GM21576 (cell line): ENCODE results near the gene BTBD1.

Source experiments
- ATAC-seq: cut with Tn5 transposase; IDR thresholded peaks from one replicate; pipeline ENCODE4 v1.9.1; 2021; ENCODE audit warnings: mild to moderate bottlenecking, moderate library complexity; ENCODE audit not compliant: unreplicated experiment

The BTBD1 gene

DNA sequence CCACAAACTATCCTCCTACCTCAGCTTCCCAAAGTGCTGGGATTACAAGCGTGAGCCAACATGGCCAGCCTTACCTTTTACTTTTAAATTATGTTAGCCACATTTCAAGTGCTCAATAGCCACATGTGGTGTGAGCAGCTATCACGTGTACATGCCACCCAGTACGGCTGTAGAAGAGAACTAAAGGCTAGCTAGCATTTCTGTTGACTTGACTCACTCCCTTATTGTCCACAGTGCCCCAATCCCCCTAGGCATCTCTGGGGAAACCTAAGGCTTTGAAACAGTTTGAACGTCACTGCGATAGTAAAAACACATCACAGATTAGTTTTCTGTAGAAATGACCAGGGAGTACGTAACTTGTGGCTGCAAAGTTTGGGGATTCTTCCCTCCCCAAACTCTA is 67.6 kb downstream of the BTBD1 start:
- no peak for ATAC-seq

DNA sequence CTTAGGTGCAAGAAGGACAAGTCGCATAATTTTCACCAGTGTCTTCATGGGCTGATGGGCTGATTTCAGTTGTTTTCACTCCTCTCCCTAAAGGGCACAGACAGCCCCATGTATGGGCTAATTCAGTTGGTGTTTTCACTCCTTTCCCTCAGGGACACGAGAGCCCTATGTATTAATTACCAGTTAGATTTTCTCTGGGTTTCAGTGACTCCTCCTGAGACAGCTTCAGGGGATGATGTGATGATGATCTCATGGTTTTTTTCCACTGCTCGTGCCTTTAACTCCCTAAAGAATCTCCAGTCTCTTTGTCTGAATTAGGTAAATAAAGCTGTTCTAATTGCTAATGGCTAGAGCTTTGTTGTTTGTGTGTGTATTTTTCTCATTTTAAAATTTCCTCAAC is 71.1 kb downstream of the BTBD1 start:
- ATAC-seq: no peak

DNA sequence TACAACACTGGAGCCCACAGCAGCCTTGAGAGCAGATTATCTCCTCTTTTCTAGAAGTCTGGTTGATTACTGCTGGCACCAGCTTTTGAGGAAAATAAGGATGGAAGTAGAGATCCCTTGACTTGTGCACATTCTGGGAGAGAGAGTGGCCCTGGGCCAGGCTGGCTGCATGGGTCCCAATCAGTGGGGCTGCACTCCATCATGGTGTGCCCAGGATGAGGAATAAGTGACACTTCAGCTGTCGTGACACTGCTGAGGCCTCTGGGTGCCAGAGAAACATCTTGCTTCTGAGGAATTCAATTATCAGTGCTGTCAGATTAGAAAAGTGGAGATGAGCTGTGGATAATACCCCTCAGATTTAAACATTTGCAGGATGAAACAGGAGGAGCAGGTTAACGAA is 72.0 kb downstream of the BTBD1 start:
- no peak for ATAC-seq

DNA sequence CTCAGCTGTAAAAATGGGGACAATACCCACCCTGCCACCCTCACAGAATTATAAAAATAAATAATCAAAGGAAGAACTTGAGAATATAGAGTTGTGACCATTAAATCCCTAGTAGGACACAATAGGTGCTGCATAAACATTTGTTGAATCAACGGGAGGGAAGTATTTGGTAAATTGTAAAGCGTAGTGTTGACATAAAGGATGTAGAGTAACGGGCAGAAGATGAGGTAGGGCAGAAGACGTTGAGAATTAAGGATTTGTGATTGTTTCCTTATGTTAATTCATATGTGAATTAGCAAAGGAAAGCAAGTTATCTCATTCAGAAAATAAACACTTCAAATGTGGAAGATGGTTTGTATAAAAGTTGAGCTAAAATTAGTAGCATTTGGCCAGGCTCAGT is 73.9 kb downstream of the BTBD1 start:
- no peak for ATAC-seq

DNA sequence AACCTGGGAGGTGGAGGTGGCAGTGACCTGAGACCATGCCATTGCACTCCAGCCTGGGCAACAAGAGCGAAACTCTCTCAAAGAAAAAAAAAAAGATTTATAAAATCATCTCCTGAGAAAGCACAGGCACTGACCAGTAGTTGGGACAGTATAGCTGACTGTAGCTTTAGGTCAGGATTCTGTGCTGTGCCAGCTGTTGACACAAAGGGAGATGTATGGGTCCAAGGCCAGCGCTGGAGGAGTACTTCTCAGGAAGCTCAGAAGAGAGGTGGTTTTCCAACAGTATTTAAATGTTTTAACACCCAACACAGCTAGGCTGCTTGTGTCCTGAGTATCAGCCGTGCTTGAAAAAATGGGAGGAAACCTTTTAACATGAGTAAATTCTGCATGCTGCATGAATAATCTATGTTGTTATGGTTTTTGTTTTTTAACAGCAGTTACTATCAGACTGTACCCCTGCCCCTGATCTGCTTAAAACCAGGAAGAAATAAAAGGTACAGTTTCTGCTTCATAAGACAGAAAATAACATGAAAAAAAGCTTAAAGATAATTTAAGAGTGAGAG is 74.5 kb downstream of the BTBD1 start:
- no peak for ATAC-seq

DNA sequence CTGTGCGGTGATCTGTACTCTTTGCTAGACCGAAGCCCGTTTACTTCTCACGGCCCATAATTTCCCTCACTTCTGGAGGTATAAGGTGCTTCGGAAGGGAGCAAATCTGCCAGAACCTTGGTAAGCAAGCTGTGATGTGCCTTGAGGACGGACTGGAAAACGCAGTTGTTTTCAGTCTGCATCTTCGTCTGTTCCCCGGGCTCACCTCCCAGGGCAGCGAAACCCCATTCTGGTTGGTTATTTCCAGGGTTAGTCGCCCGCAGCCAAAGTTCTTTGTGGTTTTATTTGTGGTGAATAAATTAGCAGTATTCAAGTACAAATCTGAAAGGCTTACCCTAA is 80.6 kb downstream of the BTBD1 start:
- ATAC-seq: no peak

DNA sequence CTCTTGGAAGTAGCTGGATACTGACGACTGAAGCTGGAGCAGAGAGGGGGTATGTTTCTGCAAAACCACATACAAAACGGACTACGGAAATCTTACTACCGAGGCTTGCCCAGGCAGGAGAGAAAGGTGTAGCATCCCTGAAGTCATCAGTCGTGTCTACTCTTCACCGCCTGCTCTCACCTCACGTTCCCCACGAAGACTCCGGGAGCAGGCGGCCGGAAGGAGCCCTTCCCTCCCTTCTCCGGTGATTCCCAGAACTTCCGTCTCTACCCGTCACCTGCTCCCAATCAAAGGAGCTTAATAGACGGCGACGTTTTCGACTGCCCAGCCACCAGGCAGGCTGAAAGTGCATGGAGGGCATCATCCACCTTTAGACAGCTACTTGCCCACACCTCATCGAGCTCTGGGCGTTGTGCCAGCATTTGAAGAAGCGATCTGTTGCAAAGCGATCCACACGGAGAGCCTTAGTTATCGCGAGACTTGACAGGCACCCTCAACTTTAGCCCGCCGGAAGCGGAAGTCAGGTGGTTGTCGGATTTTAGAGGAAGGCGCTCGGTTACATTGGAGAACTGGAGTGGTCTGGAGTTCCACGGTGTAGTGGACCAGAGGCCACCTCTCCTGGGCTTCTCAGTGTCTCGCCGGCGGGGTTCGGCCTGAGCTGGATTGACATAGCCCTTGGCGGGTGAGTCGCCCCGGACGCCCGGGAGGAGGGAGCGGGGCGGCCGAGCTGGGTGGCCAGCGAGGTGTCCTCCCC is 81.2 kb downstream of the BTBD1 start, which contains the start of gene RAMAC:
TSS of gene RAMAC (plus strand) at position 523 of the 754 bp plus-strand sequence. CDS start 2,809 bp downstream, outside the sequence.
- peak; percentile 98 for ATAC-seq

DNA sequence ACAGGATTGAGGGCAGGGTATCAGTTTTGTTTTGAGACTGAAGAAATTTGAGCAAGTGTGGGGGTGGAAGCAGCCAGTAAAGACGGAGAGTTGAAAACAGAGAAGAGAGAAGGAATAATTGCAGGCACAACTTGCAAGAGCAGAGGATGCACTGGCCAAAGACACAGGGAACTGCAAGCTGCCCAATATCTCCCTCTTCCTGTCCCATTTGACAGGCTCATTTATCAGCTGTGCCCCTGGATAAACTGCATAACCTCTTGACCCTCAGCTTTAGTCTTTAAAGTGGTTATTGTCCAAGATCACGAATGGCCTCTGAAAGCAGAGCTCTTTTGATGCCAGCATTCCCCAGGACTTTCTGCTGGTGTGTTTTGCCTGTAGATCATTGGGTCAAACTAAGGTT is 86.1 kb downstream of the BTBD1 start:
- ATAC-seq: no peak

DNA sequence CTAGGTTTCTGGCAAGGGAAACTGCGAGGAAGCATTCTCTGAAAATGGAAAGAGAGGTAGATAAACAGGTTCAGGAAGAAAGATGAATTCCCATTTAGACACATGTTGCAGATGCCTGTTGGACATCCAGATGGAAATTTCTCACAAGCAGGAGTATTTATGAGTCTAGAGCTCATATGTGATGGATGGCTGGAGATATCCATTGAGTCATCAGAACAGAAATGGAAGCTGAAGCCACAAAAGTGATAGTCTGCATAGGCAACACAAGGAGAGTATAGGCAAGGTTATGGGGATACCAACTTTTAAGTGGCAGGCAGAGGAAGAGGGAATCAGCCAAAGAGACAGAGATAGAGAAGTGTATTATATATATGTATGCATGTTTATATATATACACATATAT is 87.3 kb downstream of the BTBD1 start:
- ATAC-seq: no peak

DNA sequence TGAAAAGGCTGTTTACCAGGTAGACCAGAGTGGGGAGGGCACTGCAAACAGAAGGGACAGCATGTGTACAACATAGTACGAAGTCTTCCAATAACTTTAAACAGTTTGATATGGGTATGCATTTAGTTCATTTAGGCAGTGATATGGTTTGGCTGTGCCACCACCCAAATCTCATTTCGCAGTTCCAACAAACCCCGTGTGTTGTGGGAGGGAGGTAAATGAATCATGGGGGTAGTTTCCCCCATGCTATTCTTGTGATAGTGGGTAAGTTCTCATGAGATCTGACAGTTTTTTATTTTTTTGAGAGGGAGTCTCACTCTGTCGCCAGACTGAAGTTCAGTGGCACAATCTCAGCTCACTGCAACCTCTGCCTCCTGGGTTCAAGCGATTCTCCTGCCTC is 88.6 kb downstream of the BTBD1 start:
- ATAC-seq: no peak

DNA sequence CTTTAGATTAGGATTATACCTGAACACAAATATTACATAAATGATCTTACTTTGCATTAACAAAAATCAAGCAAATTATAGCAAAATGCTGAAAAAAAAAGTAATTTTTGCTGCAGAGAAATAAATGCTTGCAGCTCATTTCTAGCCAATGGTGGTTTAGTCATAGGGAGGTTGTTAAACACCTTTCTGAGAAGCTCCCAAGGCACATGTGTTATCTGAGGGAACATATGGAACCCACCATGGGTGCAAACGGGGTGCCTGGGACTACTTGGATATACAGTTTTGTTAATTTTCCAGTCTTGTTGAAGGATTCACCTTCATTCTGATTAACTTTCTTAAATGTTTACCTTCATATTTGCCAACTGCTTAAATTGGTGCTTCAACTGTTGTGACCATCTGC is 90.0 kb downstream of the BTBD1 start:
- ATAC-seq: no peak

DNA sequence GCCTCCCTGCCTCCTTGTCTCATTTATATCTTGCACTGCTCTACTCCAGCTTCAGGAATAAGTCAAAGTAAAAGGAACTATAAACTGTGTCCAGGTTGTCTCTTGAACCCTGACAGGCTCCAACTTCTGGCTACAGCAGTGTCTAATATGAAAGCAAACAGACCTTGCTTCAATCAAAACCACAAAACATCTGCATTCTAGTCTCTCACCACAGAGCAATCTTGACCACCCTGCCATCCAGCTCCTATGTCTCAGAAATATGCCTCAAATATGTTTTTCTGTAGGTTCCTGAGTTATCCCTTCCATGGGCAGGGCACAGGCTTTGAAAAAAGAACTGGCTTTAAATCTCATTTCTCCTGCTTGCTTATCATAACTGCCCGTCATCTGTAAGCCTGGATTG is 94.1 kb downstream of the BTBD1 start:
- ATAC-seq: no peak

DNA sequence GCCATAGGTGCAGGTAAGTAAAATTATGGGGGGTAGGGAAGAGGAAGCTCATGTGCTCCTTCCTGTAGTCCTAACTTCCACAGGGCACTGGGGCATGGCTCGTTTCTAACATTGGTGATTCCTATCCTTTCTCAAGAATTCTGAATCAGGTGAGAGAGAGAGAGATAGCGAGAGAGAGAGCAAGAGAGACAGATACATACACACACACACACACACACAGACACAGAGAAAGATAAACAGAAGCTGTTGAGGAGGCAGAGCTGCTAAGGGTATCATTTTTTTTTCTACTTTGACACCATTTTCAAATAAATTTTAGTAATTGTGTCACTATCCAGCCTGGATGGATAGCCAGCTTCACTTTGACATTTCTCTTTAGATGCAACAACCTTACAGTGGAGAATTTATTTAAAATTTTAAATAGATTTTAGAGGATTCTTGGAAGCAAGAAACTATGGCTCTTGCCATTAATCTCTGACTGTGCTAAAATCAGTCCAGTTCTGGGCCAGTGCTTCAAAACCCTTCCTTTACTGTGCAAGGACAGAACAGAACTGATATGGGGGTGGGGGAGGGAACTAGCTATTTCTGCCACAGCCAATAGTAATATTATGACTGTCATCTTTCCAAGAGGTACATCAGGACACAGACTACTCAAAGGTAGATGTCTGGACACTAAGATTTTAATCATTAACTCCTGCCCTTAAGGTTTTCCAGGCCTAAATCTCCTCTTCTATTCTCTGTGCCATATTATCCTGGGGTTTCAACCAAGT is 95.7 kb downstream of the BTBD1 start:
- ATAC-seq: no peak

DNA sequence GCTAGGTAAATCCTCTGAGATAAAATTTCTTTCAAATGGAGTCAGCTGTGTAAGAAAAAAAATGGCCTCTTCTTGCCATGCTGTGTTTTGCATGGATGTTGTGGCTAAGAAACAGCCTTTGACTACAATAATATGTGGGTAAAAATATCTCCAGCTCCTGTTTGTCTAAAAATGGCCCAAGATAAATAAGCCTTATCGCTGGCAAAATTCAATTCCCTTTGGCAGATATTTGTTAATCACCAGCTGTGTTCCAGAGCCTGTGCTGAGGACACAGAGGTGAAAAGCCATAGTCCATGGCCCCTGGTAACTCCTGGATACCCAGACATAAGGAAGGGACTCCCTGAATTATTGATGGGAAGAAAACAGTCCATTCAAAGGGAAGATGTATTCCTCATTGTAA is 96.4 kb downstream of the BTBD1 start:
- no peak for ATAC-seq

DNA sequence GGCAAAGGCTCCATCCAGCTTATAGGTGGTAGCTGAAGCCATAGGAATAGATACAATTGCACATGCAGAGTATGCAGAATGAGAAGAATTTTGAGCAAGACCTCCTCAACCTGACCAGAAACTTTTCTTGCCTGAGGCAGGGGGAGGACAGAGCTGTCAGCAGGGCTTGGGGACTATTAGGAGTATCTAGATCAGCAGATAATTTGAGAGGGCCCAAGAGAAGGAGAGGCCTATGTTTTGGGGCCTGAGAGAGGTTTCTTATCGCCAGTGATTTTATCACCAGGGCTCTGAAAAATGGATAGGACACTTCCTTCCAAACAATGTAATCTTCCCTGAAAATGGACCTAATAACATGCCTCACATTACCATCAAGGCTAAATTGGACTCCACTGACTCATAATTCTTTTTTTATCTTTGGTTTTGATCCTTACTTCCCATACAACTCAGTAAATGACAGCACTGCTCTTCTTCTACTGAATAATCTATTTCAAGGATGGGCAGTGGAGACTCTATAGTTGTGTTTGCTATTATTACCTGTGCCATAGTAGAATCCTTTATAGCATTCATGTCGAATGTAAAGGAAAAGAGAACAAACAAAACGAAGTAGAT is 96.9 kb downstream of the BTBD1 start:
- ATAC-seq: no peak

DNA sequence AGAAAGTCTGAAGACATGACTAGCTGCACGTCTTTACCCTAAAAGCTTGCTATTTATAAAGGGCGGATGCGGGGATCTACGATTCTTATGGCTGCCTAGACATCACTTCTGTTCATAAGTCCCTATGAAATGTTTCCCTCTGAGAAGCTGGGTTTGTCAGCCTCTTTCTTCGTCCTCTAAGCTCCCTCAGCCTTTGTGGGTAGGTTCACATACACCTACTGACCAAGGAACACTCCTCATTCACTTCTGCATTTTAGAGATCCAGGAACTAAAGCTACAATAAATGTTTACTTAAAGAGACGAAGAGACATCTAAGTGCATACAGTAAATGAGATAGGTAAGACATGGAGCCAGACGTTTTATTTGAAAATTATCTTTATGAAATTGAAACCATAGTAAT is 97.7 kb downstream of the BTBD1 start:
- no peak for ATAC-seq

DNA sequence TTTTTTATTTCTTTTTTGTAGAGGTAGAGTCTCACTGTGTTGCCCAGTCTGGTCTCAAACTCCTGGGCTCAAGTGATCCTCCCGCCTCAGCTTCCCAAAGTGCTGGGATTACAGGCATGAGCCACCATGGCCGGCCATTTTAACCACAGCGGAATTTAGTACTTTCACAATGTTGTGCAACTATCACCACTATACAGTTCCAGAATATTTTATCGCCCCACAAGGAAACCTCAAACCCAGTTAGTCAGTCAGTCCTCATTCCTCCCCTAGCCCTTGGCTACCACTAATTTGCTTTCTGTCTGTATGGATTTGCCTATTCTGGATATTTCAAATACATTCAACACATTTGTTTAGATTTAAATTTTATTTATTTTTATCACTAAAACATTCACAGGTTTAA is 99.0 kb downstream of the BTBD1 start:
- ATAC-seq: no peak

DNA sequence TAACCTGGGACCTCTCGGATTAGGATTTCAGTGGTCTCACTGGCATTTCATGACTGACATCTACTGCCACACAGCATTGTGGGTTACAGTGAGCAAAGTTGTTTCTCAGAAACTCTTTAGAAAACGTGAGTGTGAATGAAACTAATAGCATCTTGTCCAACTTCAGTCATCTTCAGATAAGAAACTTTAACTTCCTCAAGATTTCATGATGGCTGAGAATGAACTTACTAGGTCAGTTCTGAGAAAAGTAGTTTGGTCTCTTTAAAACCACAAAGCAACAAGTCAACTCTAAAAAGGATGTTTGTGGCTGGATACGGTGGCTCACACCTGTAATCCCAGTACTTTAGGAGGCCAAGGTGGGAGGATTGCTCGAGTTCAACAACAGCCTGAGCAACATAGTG is 100.4 kb downstream of the BTBD1 start:
- ATAC-seq: peak; percentile 79
